Left cardiac atrium (tissue), 4 donors: ENCODE results near the gene TRAPPC12. TPM values are rescaled to one million over a fixed set of nuclear protein-coding genes. Genes with fewer than 3 reads are reported as not detected.
"Not testable (repeated sequence)": the region's sequence is repeated elsewhere in the genome, so short reads cannot be mapped to it uniquely, and the experiment has no call there.

Experiments
- ATAC-seq, 2 donors: fragments of 200-7000 bp; cut with Tn5 transposase; one replicate each; pipeline ENCODE4 v1.9.1; 2020; ENCODE audit warnings: mild to moderate bottlenecking in 2 of 2, moderate library complexity in 2 of 2
- DNase-seq: peaks from one replicate; pipeline ENCODE4 v3.0.0-alpha.2; 2020
- intact Hi-C, 2 donors: fragments of 100-400 bp; cut with DNase I; formaldehyde crosslinking; loops; one replicate each; pipeline versions ENCODE4 v1.14.1 to v1.15.1; 2022 to 2023
- total RNA-seq, 2 donors: library from RNA; stranded (reverse); fragmentation: NEBNext Ultra II Directional; extraction: Animal tissue kit (Norgen Biotek cat#: 25700); gene quantifications; one replicate each; pipeline ENCODE4 v1.2.1, GENCODE V29; 2021
- donor health status: DM: no; HTN: yes; CAD: no.
- donor health status: DM: no; HTN: yes; CAD: no; lungs with severe emphysema.
- donor health status: DM: yes; HTN: yes; CAD: no.
- donor health status: Dilated cardiomyopathy.

TRAPPC12 gene
- total RNA-seq, 2 donors from 2014 or later, result 76.2 to 86.3 TPM

GRCh38 chr2:3446381-3446780, 66.9 kb downstream of the TRAPPC12 start:
- intact Hi-C loops, result no loop called here

GRCh38 chr2:3447186-3447585, 67.7 kb downstream of the TRAPPC12 start:
- ATAC-seq, intact Hi-C loops, DNase-seq: not testable (repeated sequence)

More at GRCh38 chr2:3446381-3446780, 66.9 kb downstream of the TRAPPC12 start:
- no peak for ATAC-seq
- DNase-seq, result no peak

- DNase-seq (no peak), ATAC-seq (peak; percentile 4 to 13)
- intact Hi-C loops, result no loop called here
Measured at GRCh38 chr2:3447789-3448317, 68.4 kb downstream of the TRAPPC12 start.

- intact Hi-C loops, result not testable (repeated sequence)
- ATAC-seq (peak; percentile 47 to 55), DNase-seq (peak; percentile 49)
Measured at GRCh38 chr2:3448441-3448911, 69.0 kb downstream of the TRAPPC12 start.

- intact Hi-C loops, result no loop called here
- DNase-seq, result no peak
- no peak for ATAC-seq
Measured at GRCh38 chr2:3449086-3449485, 69.6 kb downstream of the TRAPPC12 start.

GRCh38 chr2:3449936-3450335, 70.4 kb downstream of the TRAPPC12 start:
- no peak for ATAC-seq
- no peak for DNase-seq
- intact Hi-C loops, result no loop called here

DNA sequence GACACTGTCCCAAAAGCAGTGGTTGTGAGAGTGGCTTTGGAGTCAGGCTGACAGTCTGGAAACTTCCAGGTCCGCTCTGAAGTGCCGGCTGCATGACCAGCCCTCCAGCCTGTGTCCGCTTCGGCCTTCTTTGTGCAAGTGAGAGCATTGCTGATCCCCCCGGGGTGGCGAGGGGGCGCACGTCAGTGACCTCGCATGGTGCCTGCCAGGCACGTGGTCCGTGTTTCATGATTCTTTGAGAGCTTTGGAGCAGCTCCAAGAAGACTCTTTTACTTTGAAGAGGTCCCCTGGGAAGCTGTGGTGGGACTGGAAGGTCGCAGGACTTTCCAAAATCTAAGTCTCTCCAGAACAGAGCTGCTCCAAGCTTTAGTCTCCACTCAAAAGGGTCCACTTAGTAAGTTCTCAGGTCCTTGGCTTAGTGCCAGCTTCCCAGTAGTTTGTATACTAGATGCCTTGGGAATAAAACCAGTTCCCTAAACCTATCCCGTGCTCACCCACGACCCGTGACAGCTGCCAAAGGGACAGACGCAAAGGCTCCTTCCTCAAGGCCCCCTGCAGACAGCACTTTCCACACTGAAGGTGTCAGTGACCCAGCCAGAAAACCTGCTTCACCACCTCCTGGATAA, 71.0 kb downstream of the TRAPPC12 start:
- peak in 1 of 2 donors; percentile 21 for ATAC-seq
- intact Hi-C loops, result no loop called here
- DNase-seq, result peak; percentile 35

DNA sequence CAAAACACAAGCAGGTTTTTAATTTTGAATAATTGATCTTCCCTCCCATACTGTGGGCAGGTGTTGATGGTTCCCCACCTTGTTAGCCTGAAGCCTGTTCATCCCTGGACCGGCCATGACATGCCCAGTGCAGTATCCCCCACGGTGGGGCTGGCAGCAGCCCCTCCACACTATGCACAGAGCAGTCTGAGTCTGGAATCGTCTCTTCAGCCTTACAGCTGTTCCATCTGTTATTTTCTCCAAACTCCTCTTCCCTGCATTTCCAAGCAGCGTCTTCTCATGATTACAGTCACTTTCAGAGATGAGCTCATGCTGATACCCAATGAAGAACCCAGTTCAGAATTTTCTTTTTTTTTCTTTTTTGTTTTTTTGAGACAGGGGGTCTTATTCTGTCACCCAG, 71.7 kb downstream of the TRAPPC12 start:
- DNase-seq (no peak), ATAC-seq (no peak)
- intact Hi-C loops, result no loop called here

DNA sequence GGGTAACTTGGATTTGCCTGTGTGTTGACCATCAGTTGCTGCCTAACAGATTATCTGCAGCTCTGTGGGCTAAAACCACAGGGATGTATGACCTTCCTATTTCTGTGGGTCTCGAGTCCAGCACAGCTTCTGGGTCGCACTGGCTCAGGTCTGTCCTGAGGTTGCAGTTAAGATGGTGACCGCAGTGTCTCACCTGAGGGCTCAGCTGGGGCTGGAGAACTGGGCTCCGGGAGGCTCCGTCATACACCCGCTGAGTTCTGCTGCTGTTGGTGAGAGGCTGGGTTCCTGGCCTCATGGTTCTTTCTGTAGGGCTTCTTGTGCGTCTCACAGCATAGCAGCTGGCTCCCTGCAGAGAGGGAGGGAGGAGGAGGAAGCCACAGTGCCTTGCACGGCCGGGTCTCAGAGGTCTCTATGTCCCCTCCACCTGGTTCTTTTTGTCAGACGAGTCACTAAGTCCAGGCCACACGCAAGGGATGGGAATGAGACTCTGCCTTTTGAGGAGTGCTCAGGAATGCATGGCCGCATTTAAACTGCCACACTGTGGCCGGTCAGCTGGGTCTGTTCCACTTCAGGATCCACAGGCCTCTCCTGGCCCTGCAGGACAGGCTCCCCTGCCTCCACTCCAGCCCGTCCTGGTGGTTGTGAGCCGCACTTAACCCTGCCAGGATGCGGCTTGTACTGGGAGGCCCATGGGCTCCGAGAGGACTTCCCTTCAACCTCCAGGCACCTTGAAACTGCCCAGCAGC, 72.6 kb downstream of the TRAPPC12 start:
- intact Hi-C loops, result no loop called here
- ATAC-seq, result no peak
- DNase-seq, result no peak

- peak; percentile 21 for DNase-seq
- no peak for ATAC-seq
- intact Hi-C loops, result no loop called here
Measured at GRCh38 chr2:3453190-3453999, 73.9 kb downstream of the TRAPPC12 start.

DNA sequence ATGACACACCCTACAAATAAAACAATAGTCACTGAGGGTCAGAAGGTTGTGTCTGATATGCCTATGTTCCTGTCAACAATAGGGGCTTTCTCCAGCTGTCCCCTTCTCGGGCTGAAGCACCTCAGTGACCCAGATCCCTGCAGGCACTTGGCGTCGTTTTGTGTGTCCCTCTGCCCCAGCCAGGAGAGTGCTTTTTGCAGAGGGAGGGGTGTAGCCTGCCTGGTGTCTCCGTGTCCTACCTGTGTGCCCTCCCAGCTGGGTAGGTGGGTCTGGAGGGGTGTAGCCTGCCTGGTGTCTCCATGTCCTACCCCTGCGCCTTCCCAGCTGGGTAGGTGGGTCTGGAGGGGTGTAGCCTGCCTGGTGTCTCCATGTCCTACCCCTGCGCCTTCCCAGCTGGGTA, 74.5 kb downstream of the TRAPPC12 start:
- DNase-seq, ATAC-seq, intact Hi-C loops: not testable (repeated sequence)

- intact Hi-C loops, result no loop called here
- DNase-seq (no peak), ATAC-seq (no peak)
Measured at GRCh38 chr2:3454802-3455201, 75.3 kb downstream of the TRAPPC12 start.

DNA sequence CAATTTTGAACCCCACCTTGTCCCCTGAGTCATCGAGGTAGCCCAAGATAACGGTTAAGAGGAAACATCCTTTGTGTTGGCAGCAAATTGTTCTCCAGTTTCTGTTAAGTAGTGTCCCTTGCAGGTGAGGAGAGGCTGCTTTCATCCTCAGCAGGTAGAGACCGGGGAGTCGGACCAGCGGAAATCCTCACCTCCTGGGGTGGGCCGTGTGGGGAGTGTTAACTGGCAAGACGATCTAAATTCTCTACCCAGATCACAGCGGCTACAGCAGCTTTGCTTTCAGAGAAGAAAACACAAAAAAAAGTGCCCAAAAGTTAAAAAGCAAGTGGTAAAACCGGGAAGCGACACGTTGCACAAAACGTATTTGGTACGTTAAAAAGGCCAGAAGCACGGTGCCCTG, 76.6 kb downstream of the TRAPPC12 start:
- DNase-seq (no peak), ATAC-seq (no peak)
- intact Hi-C loops, result no loop called here

DNA sequence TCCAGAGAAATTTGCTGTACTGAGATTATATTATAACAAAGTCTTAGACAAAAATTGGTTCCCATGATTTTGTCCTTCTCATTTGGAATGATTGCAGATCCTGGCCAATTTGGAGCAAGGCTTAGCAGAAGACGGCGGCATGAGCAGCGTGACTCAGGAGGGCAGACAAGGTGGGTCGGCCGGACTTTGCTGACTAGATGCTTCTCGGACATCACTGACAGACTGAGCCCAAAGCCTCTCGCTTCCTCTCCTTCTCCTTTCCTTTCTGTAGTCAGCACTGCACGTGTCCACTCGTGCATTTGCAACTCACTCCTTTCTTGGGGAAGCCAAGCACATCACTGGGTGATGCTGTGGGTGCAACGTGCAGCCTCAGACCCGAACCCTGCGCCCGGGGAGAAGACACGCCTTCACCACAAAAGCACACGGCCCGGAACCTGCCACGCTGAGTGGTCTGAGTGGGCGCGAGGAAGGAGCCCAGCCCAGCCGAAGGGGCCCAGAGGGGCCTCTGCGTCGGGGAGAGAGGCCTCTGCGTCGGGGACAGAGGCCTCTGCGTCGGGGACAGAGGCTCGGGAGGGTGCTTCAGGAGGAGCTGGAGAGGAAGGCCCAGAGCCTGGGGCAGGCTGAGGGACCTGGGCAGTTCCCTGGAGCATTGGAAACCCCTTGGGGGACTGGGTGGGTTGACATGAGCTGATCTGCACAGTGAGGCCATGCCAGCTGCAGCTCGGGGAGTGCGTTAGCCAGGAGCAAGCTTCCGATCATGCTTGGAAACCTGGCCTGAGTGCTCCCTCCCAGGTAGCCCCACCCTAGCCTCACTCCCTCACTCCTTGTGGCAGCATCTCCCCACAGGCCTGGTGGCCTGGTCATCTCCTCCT, 78.3 kb downstream of the TRAPPC12 start:
- DNase-seq, result no peak
- ATAC-seq, result no peak
- intact Hi-C loops, result no loop called here

GRCh38 chr2:3458396-3459184, 79.1 kb downstream of the TRAPPC12 start:
- intact Hi-C loops, result no loop called here
- DNase-seq (no peak), ATAC-seq (no peak)

DNA sequence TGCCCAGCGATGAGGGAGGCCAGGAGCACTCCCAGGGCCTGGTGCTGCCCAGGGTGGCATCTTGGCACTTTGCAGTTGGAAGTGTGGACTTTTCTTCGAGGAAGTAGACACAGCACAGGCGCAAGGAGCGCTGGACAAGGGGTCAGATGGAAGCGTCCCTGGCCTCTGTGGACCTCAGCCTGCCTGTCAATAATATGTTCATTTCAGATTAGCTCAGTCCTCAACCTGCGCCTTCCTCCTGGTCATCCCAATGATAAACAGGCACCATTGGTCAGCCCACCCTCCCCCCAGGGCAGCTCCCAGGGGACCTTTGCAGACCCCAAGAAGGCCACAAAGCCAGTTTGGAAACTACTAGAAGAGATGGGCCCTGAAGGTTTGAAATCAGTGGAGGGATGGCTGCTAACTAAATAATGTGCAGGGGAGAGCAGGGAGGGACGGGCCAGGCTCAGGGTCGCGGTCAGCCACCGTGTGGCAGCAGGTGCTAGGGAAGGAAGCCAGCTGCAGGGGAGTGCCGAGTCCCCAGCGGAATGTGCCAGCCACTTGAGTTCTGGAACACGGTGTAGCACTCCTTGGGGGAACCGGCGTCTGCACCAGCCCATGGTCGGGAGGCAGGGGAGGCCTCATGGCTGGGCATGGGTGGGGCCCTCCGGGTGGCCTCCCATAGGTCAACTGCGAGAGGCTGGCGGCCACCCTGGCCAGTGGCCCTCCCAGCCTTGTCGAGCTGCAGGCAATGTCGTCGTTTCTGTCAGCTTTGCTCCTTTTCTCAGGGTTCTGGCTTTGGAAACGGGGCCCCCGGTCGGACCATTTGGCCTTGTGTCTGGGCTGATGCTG, 79.9 kb downstream of the TRAPPC12 start:
- DNase-seq, result peak; percentile 58
- intact Hi-C loops, result loop anchor here in 1 of 2 donors (5.0 kb wide), 2 partner anchors 32 to 63 kb away; no protein-coding TSS in a partner anchor
- ATAC-seq, result peak; percentile 82 to 83

DNA sequence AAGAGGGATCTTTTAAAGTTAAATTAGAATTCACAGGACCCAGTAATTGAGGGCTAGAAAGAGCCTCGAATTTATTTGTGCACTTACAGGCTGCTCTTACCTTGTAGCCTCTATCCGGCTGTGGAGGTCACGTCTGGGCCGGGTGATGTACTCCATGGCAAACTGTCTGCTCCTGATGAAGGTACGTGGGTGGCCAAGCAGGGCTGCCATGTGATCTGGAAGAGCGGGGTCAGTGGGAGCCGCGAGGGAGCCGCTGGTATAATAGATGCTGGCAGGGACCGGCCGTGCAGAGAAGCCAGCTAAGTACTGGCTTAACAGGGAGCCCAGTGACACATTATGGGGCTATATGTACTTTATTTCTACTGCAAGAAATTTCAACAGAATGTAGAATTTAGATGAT, 80.7 kb downstream of the TRAPPC12 start:
- DNase-seq, result peak; percentile 37
- peak; percentile 40 to 46 for ATAC-seq
- intact Hi-C loops, result loop anchor here in 1 of 2 donors (5.0 kb wide), 2 partner anchors 33 to 62 kb away; no protein-coding TSS in a partner anchor
